ENCODE measurements around the gene ST6GAL1. TPM values are rescaled to one million over a fixed set of nuclear protein-coding genes. Genes with fewer than 3 reads are reported as not detected.
A peak's percentile ranks its signal among the peaks of the same experiment; 100 is the strongest.

ST6GAL1 gene
- total and polyA plus RNA-seq, 11 donors = 19.4 to 120 (median 69.9) TPM

- Histone ChIP-seq H3K9me3 (no peaks in the 10 kb centered on the region), H3K36me3 (peaks cover 0 to 8% (median 0%) of the 10 kb centered on the region in 9 donors), H3K27ac (peak overlapping the region; percentile 81 to 97 (median 93)), H3K27me3 (no peaks in the 10 kb centered on the region), H3K4me1 (peaks cover 5 to 47% (median 38%) of the 10 kb centered on the region in 12 donors), H3K4me3 (peak overlapping the region; percentile 75 to 98 (median 84))
- ATAC-seq (no peak), DNase-seq (no peak)
- TF ChIP-seq CTCF (IDR thresholded peaks at IDR 0.05) (no peak), POLR2A (IDR thresholded peaks at IDR 0.05) (no peak)
- 63 to 79% (median 73%) methylated on average over 12 of the region's 12 CpGs for WGBS, 4 donors
- intact Hi-C loops (cut with DNase I) = loop anchor here (2.0 to 10.0 kb wide), 16 partner anchors 43 to 235 kb away; partner anchors contain the start of gene EIF4A2 (in 1 of the 10)
These were observed 641 bp upstream of the ST6GAL1 start for GRCh38 chr3:186929685-186930084.

- peaks cover 0 to 20% (median 6%) of the 10 kb centered on the region in 9 donors for H3K36me3 ChIP-seq
- peak in 8 of 12 donors; percentile 11 to 34 (median 22) for TF ChIP-seq CTCF (IDR thresholded peaks at IDR 0.05)
- TF ChIP-seq POLR2A (IDR thresholded peaks at IDR 0.05) = peak in 1 of 2 donors; percentile 49
- intact Hi-C loops (cut with DNase I) = loop anchor here (2.0 to 10.0 kb wide), 14 partner anchors 41 to 234 kb away; partner anchors contain the start of gene EIF4A2 (in 1 of the 10)
- H3K4me1 ChIP-seq = peaks cover 5 to 50% (median 39%) of the 10 kb centered on the region in 12 donors
- no peaks in the 10 kb centered on the region for H3K9me3 ChIP-seq
- DNase-seq (peak; percentile 79 to 90 (median 86)), ATAC-seq (peak; percentile 83 to 89 (median 86))
- 0 to 1% (median 0%) methylated on average over 39 to 76 of the region's 76 CpGs for WGBS, 4 donors
- H3K27me3 ChIP-seq = no peaks in the 10 kb centered on the region
- peak overlapping the region; percentile 81 to 97 (median 93) for H3K27ac ChIP-seq
- H3K4me3 ChIP-seq = peak overlapping the region; percentile 75 to 98 (median 84)
These were observed 560 bp downstream of the ST6GAL1 start for GRCh38 chr3:186930641-186931531.

GRCh38 chr3:186931532-186932280 lies 1.4 kb downstream of the ST6GAL1 start:
- intact Hi-C loops (cut with DNase I) = loop anchor here (2.0 to 10.0 kb wide), 14 partner anchors 41 to 233 kb away; partner anchors contain the start of gene EIF4A2 (in 1 of the 10)
- 0 to 1% (median 0%) methylated on average over 32 of the region's 32 CpGs for WGBS, 4 donors

More at GRCh38 chr3:186931532-186932280, 1.4 kb downstream of the ST6GAL1 start:
- Histone ChIP-seq H3K27me3 (no peaks in the 10 kb centered on the region), H3K4me3 (peak overlapping the region; percentile 75 to 98 (median 84)), H3K4me1 (peaks cover 5 to 55% (median 41%) of the 10 kb centered on the region in 12 donors), H3K27ac (peak overlapping the region; percentile 81 to 97 (median 93)), H3K9me3 (no peaks in the 10 kb centered on the region), H3K36me3 (peaks cover 0 to 22% (median 6%) of the 10 kb centered on the region in 9 donors)
- TF ChIP-seq CTCF (IDR thresholded peaks at IDR 0.05) (peak in 1 of 12 donors; percentile 3), POLR2A (IDR thresholded peaks at IDR 0.05) (no peak)
- DNase-seq (peak; percentile 56 to 77 (median 64)), ATAC-seq (peak; percentile 19 to 65 (median 52))

Measured in heart left ventricle (tissue), 16 donors.